GM12878 (cell line): Measurements from ENCODE around the gene RARG. TPM values are rescaled to one million over a fixed set of nuclear protein-coding genes. Genes with fewer than 3 reads are reported as not detected.

Experiments used
- ATAC-seq: fragments of 200-7000 bp; cut with Tn5 transposase; 3 replicates; pipeline ENCODE4 v1.9.1; 2020; ENCODE audit warnings: mild to moderate bottlenecking, moderate library complexity
- BruUV-seq: library from RNA; stranded (reverse); fragments of 400-500 nt; replicated peaks from 2 replicates; lab custom pipeline; 2021; lab: Mats Ljungman, UMichigan
- CTCF ChIA-PET: fragments of 300-600 bp; sonication (Branson Sonifier 250); formaldehyde crosslinking; extraction: SDS; loops from one replicate; lab custom pipeline; 2021; ENCODE audit warnings: inconsistent platforms; lab: Yijun Ruan, JAX
- POLR2A ChIA-PET: fragments of 350-600 bp; formaldehyde crosslinking; extraction: SDS; loops from one replicate; lab custom pipeline; 2021; ENCODE audit warnings: inconsistent platforms; lab: Charles Lee
- RAD21 ChIA-PET: fragments of 300-600 bp; sonication (Branson Sonifier 250); formaldehyde crosslinking; loops from one replicate; lab custom pipeline; 2023; ENCODE audit warnings: antibody characterized with exemption; ENCODE audit not compliant: unreplicated experiment; lab: Charles Lee
- SMC1A ChIA-PET: fragments of 300-600 bp; sonication (Branson Sonifier 250); formaldehyde crosslinking; loops from one replicate; lab custom pipeline; 2023; ENCODE audit not compliant: unreplicated experiment, uncharacterized antibody; lab: Charles Lee
- DNase-seq: peaks from one replicate; pipeline ENCODE4 v3.0.0-alpha.2; 2011; ENCODE audit warnings: low read depth, low spot score
- FAIRE-seq: peaks from 3 replicates; lab custom pipeline; 2011; peaks lifted over from hg19 to GRCh38; lab: Jason Lieb, UNC
- H2AFZ ChIP-seq: 2 replicates; pipeline ENCODE4 v1.6.0; 2011; ENCODE audit warnings: low read depth, low read length, control low read depth; ENCODE audit not compliant: control insufficient read depth
- H3K27ac ChIP-seq: 2 replicates; pipeline ENCODE4 v1.5.1; 2011; ENCODE audit warnings: control low read depth; ENCODE audit not compliant: control insufficient read depth, insufficient read depth
- H3K27me3 ChIP-seq, 2 experiments: replicated peaks in 1 of 2; 2 replicates each; pipeline versions ENCODE4 v1.6.0 to v1.6.1; 2011; ENCODE audit warnings: low read length in 1 of 2; ENCODE audit not compliant: control insufficient read depth in 2 of 2, insufficient read depth in 2 of 2
- H3K36me3 ChIP-seq, 2 experiments: 2 replicates each; pipeline ENCODE4 v1.5.1; 2011; ENCODE audit warnings: low read length in 1 of 2; ENCODE audit not compliant: control insufficient read depth in 2 of 2, insufficient read depth in 2 of 2
- H3K4me1 ChIP-seq: 2 replicates; pipeline ENCODE4 v1.6.1; 2011; ENCODE audit warnings: mild to moderate bottlenecking, low read length, moderate library complexity, mixed read lengths; ENCODE audit not compliant: control insufficient read depth, insufficient read depth
- H3K4me2 ChIP-seq: 2 replicates; pipeline ENCODE4 v1.6.0; 2011; ENCODE audit warnings: control low read depth; ENCODE audit not compliant: control insufficient read depth, insufficient read depth
- H3K4me3 ChIP-seq: fragments of 200-600 bp; sonication (generic); 2 replicates; pipeline ENCODE4 v1.5.1; 2016
- H3K79me2 ChIP-seq: 2 replicates; pipeline ENCODE4 v1.6.0; 2011; ENCODE audit warnings: low read length; ENCODE audit not compliant: control insufficient read depth, insufficient read depth
- H3K9ac ChIP-seq: 2 replicates; pipeline ENCODE4 v1.8.0; 2011; ENCODE audit warnings: low read length, control low read depth, mixed read lengths; ENCODE audit not compliant: control insufficient read depth, insufficient read depth
- H3K9me3 ChIP-seq: replicated peaks from 3 replicates; pipeline ENCODE4 v1.5.1; 2011; ENCODE audit warnings: mild to moderate bottlenecking, low read length; ENCODE audit not compliant: control insufficient read depth, insufficient read depth
- H4K20me1 ChIP-seq: 2 replicates; pipeline ENCODE4 v1.6.0; 2011; ENCODE audit not compliant: control insufficient read depth, insufficient read depth
- ATF3 ChIP-seq: IDR thresholded peaks from 2 replicates; pipeline ENCODE4 v1.6.1; 2011; ENCODE audit warnings: low read depth, mild to moderate bottlenecking, low read length, moderate library complexity, borderline replicate concordance; ENCODE audit errors: extremely low read depth
- BACH1 ChIP-seq: fragments of 450-650 bp; IDR thresholded peaks from 2 replicates; pipeline ENCODE4 v1.6.1; 2017; ENCODE audit warnings: mild to moderate bottlenecking, borderline replicate concordance
- BCL11A ChIP-seq: IDR thresholded peaks from 2 replicates; pipeline ENCODE4 v1.6.1; 2011; ENCODE audit warnings: low read depth, low read length
- BMI1 ChIP-seq: fragments of 450-650 bp; IDR thresholded peaks from 2 replicates; pipeline ENCODE4 v1.6.1; 2016; ENCODE audit warnings: mild to moderate bottlenecking, moderate library complexity, borderline replicate concordance
- BRCA1 ChIP-seq: IDR thresholded peaks from 2 replicates; pipeline ENCODE4 v1.6.1; 2011; ENCODE audit warnings: low read depth, low read length, improper control_type of control experiment
- CHD1 ChIP-seq: IDR thresholded peaks from 2 replicates; pipeline ENCODE4 v1.6.1; 2012; ENCODE audit warnings: low read depth, low read length, improper control_type of control experiment
- E2F8 ChIP-seq: fragments of 450-650 bp; IDR thresholded peaks from 2 replicates; pipeline ENCODE4 v1.6.1; 2018; ENCODE audit warnings: mild to moderate bottlenecking, low read depth, moderate library complexity; ENCODE audit not compliant: partially characterized antibody
- EGR1 ChIP-seq, 2 experiments: IDR thresholded peaks; 1 replicate in 1 of 2; 2 replicates in 1 of 2; pipeline ENCODE4 v1.6.1; 2011 to 2012; ENCODE audit warnings: low read depth in 2 of 2, low read length in 2 of 2, borderline replicate concordance in 1 of 2, mild to moderate bottlenecking in 1 of 2, moderate library complexity in 1 of 2
- GABPA ChIP-seq: IDR thresholded peaks from 2 replicates; pipeline ENCODE4 v1.6.1; 2014; ENCODE audit warnings: antibody characterized with exemption, low read depth, mild to moderate bottlenecking, inconsistent platforms
- MXI1 ChIP-seq: fragments of 150-350 bp; IDR thresholded peaks from 2 replicates; pipeline ENCODE4 v1.6.1; 2011; ENCODE audit warnings: low read depth, mild to moderate bottlenecking, inconsistent platforms, low read length, improper control_type of control experiment
- POLR2A ChIP-seq: IDR thresholded peaks from 2 replicates; pipeline ENCODE4 v1.6.1; 2011; ENCODE audit warnings: low read depth, mild to moderate bottlenecking, low read length
- YY1 ChIP-seq: IDR thresholded peaks from 2 replicates; pipeline ENCODE4 v1.6.1; 2011; ENCODE audit warnings: low read depth, mild to moderate bottlenecking, low read length
- ZNF207 ChIP-seq: fragments of 450-650 bp; IDR thresholded peaks from 2 replicates; pipeline ENCODE4 v1.6.1; 2014; ENCODE audit warnings: antibody characterized with exemption, mild to moderate bottlenecking, borderline replicate concordance
- ZNF217 ChIP-seq: fragments of 450-650 bp; IDR thresholded peaks from 2 replicates; pipeline ENCODE4 v1.6.1; 2017; ENCODE audit warnings: antibody characterized with exemption, mild to moderate bottlenecking
- ZNF274 ChIP-seq: IDR thresholded peaks from one replicate; pipeline ENCODE4 v1.8.0; 2011; ENCODE audit not compliant: insufficient read length, insufficient read depth
- WGBS: methylation state at CpG from one replicate; pipeline ENCODE4 v1.1.6; 2016; ENCODE audit warnings: low lambda C conversion rate; ENCODE audit not compliant: insufficient replicate concordance, insufficient coverage; ENCODE audit errors: missing lambda C conversion rate; 5-methylcytosine and 5-hydroxymethylcytosine counted together
- in situ Hi-C: fragments of 300-500 bp; cut with MboI; formaldehyde crosslinking; loops from 9 replicates; pipeline ENCODE4 v1.14.3; 2018; ENCODE audit warnings: mixed read lengths
- intact Hi-C: fragments of 100-400 bp; cut with micrococcal nuclease; formaldehyde crosslinking; loops from one replicate; pipeline ENCODE4 v1.14.2; 2022; ENCODE audit not compliant: unreplicated experiment
- polyA plus RNA-seq, 11 experiments: library from polyadenylated mRNA; depleted of rRNA in 4 of 11; unstranded in 6 of 11; stranded (reverse) in 5 of 11; fragments of >200 nt; fragmentation: Nextera tagmentation in 4 of 11; fragmentation: Illumina TruSeq in 1 of 11; extraction: Ambion mirVana in 4 of 11; extraction: Trizol in 1 of 11; gene quantifications; 1 replicate in 1 of 11; 2 replicates in 10 of 11; pipeline versions ENCODE4 v1.2.1 to v1.2.3, GENCODE V29; 2011 to 2016; ENCODE audit warnings: inconsistent platforms in 2 of 11, missing spikeins in 2 of 11, low read depth in 1 of 11
- total RNA-seq, 4 experiments: library from RNA; depleted of rRNA in 3 of 4; stranded (reverse); fragments of >200 nt in 3 of 4; fragmentation: Illumina TruSeq in 1 of 4; extraction: Trizol in 1 of 4; gene quantifications; 2 replicates each; pipeline versions ENCODE4 v1.2.1 to v1.2.3, GENCODE V29; 2013 to 2021

RARG gene
- total and polyA plus RNA-seq, 10 of the 15 experiments (the other 5 are each of a cell fraction or from before 2014, with no cell fraction given), result 0.27 to 8.1 (median 4.1) TPM

- TF ChIP-seq ATF3 (no peak), POLR2A (no peak), BRCA1 (no peak), ZNF217 (no peak), YY1 (no peak), CHD1 (no peak)
Observed at GRCh38 chr12:53235164-53235563, 3.2 kb upstream of the RARG start (continued).

- Histone ChIP-seq H3K27ac (no peak overlapping the region), H3K4me3 (no peak overlapping the region), H3K36me3 (no peaks in the 10 kb centered on the region), H2AFZ (no peak overlapping the region), H4K20me1 (no peaks in the 10 kb centered on the region), H3K4me2 (no peak overlapping the region), H3K9ac (no peak overlapping the region), H3K9me3 (no peaks in the 10 kb centered on the region), H3K79me2 (no peaks in the 10 kb centered on the region), H3K4me1 (peaks cover 22% of the 10 kb centered on the region), H3K27me3 (peaks cover 0 to 6% of the 10 kb centered on the region in 2 experiments; a peak in 2 of 4 replicates)
- ATAC-seq, result no peak
- ChIA-PET POLR2A (interaction anchor here (0.6 kb wide), 1 partner anchor 382 kb away, joined by 5 read pairs; no protein-coding TSS in a partner anchor), RAD21 (interaction anchor here (1.5 kb wide), 1 partner anchor 9 kb away, joined by 4 read pairs; no protein-coding TSS in a partner anchor), SMC1A (no interaction called here), CTCF (interaction anchor here (1.2 kb wide), 1 partner anchor 20 kb away, joined by 5 read pairs; no protein-coding TSS in a partner anchor)
- WGBS, result 27% methylated on average over 10 of the region's 12 CpGs
- intact Hi-C loops (no loop called here), in situ Hi-C loops (no loop called here)
- TF ChIP-seq POLR2A, result no peak
- TF ChIP-seq ZNF274, result no peak
- TF ChIP-seq YY1, result no peak
- no peak for TF ChIP-seq BACH1
- no peak for TF ChIP-seq BRCA1
- no peak for TF ChIP-seq MXI1
- no peak for TF ChIP-seq BCL11A
- no peak for TF ChIP-seq BMI1
- TF ChIP-seq GABPA, result no peak
- no peak for TF ChIP-seq ZNF207
- TF ChIP-seq EGR1 (IDR thresholded peaks at IDR 0.05; ENCODE audit: borderline replicate concordance in 1 of 2, low read depth in 2 of 2, low read length in 2 of 2), result no peak
- no peak for TF ChIP-seq E2F8
- no TSS peak for BruUV-seq
- FAIRE-seq, result no peak
- no peak for DNase-seq
Observed at GRCh38 chr12:53234271-53234914, 2.4 kb upstream of the RARG start.
